SU-DHL-6 (cell line): ENCODE data around the gene MEGF10.

Experiments used
- H2AFZ ChIP-seq: fragments of 200-600 bp; sonication (generic); 2 replicates; pipeline ENCODE4 v1.6.1; 2014; ENCODE audit warnings: low read depth, mild to moderate bottlenecking, moderate library complexity, mixed read lengths, antibody characterized with exemption, low read length; ENCODE audit not compliant: severe bottlenecking
- H3F3A ChIP-seq: fragments of 200-600 bp; shearing (Covaris generic); 2 replicates; pipeline ENCODE4 v1.6.0; 2016; ENCODE audit warnings: antibody characterized with exemption, mild to moderate bottlenecking; ENCODE audit not compliant: insufficient read depth
- H3K27ac ChIP-seq: fragments of 200-600 bp; sonication (generic); 2 replicates; pipeline ENCODE4 v1.5.1; 2016; ENCODE audit warnings: low read depth, mild to moderate bottlenecking, low read length, moderate library complexity, mixed read lengths
- H3K27me3 ChIP-seq: fragments of 200-600 bp; sonication (generic), shearing (Covaris generic); 2 replicates; pipeline ENCODE4 v1.6.0; 2014; ENCODE audit warnings: mild to moderate bottlenecking, low read length
- H3K36me3 ChIP-seq: fragments of 200-600 bp; sonication (generic); 2 replicates; pipeline ENCODE4 v1.6.1; 2014; ENCODE audit warnings: mild to moderate bottlenecking, low read length, mixed read lengths
- H3K4me2 ChIP-seq: fragments of 300-600, 200-600 bp; shearing (Covaris generic), sonication (generic); 2 replicates; pipeline ENCODE4 v1.6.0; 2014; ENCODE audit warnings: low read length, low read depth, mild to moderate bottlenecking; ENCODE audit not compliant: poor library complexity, severe bottlenecking
- H3K4me3 ChIP-seq: fragments of 200-600 bp; sonication (generic); 2 replicates; pipeline ENCODE4 v1.5.1; 2014; ENCODE audit warnings: antibody characterized with exemption, low read length, mild to moderate bottlenecking, mixed read lengths; ENCODE audit not compliant: insufficient read depth, poor library complexity, severe bottlenecking
- H3K79me2 ChIP-seq: fragments of 200-600 bp; sonication (generic); 2 replicates; pipeline ENCODE4 v1.6.1; 2014; ENCODE audit warnings: mild to moderate bottlenecking, low read length, moderate library complexity; ENCODE audit not compliant: insufficient read depth
- H3K9ac ChIP-seq: fragments of 200-600 bp; sonication (generic); 2 replicates; pipeline ENCODE4 v1.7.0; 2014; ENCODE audit warnings: mild to moderate bottlenecking, low read length
- H3K9me2 ChIP-seq: fragments of 200-600 bp; sonication (generic); replicated peaks from 2 replicates; pipeline ENCODE4 v1.6.1; 2014; ENCODE audit warnings: low read length; ENCODE audit not compliant: insufficient read depth
- H3K9me3 ChIP-seq: fragments of 200-600 bp; sonication (generic); 2 replicates; pipeline ENCODE4 v1.6.1; 2014; ENCODE audit warnings: low read length, mixed read lengths; ENCODE audit not compliant: insufficient read depth
- H4K20me1 ChIP-seq: fragments of 200-600 bp; sonication (generic); 2 replicates; pipeline ENCODE4 v1.6.1; 2014; ENCODE audit warnings: low read depth, mild to moderate bottlenecking, antibody characterized with exemption, low read length, moderate library complexity, mixed read lengths
- EZH2phosphoT487 ChIP-seq: fragments of 200-600 bp; sonication (generic), shearing (Covaris generic); conservative IDR thresholded peaks from 2 replicates; pipeline ENCODE4 v1.6.1; 2018; ENCODE audit warnings: mild to moderate bottlenecking, antibody characterized with exemption, low read length, moderate library complexity, mixed read lengths
- TF ChIP-seq, protein P1 (sequence below): fragments of 200-600 bp; sonication (generic); IDR thresholded peaks from one replicate; pipeline ENCODE4 v1.5.1; 2017; ENCODE audit warnings: antibody characterized with exemption, mild to moderate bottlenecking, low read length, moderate library complexity; ENCODE audit not compliant: insufficient read depth, poor library complexity, severe bottlenecking

MEGF10 gene

GRCh38 chr5:127290019-127290945 lies at the start of gene MEGF10:
Gene MEGF10 (plus strand): TSS chr5:127290796. CDS start chr5:127331309, 40,513 bp downstream.
- Histone ChIP-seq H3F3A (no peaks in the 10 kb centered on the region), H3K4me3 (no peak within 1 kb of the TSS), H3K9me2 (no peaks in the 10 kb centered on the region), H3K79me2 (no peaks in the 10 kb centered on the region), H3K9ac (no peak within 1 kb of the TSS), H3K27me3 (no peaks in the 10 kb centered on the region), H3K9me3 (no peaks in the 10 kb centered on the region), H3K27ac (no peak within 1 kb of the TSS), H2AFZ (no peak within 1 kb of the TSS), H4K20me1 (no peaks in the 10 kb centered on the region), H3K4me2 (no peak within 1 kb of the TSS), H3K36me3 (no peaks in the 10 kb centered on the region)
- no peak for TF ChIP-seq EZH2phosphoT487
- TF ChIP-seq, protein P1, sequence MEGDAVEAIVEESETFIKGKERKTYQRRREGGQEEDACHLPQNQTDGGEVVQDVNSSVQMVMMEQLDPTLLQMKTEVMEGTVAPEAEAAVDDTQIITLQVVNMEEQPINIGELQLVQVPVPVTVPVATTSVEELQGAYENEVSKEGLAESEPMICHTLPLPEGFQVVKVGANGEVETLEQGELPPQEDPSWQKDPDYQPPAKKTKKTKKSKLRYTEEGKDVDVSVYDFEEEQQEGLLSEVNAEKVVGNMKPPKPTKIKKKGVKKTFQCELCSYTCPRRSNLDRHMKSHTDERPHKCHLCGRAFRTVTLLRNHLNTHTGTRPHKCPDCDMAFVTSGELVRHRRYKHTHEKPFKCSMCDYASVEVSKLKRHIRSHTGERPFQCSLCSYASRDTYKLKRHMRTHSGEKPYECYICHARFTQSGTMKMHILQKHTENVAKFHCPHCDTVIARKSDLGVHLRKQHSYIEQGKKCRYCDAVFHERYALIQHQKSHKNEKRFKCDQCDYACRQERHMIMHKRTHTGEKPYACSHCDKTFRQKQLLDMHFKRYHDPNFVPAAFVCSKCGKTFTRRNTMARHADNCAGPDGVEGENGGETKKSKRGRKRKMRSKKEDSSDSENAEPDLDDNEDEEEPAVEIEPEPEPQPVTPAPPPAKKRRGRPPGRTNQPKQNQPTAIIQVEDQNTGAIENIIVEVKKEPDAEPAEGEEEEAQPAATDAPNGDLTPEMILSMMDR = peak; percentile 10

GRCh38 chr5:127243011-127243410 lies 47.6 kb upstream of the MEGF10 start:
- H3K9me3 ChIP-seq = no peaks in the 10 kb centered on the region
- no peak overlapping the region for H3K4me3 ChIP-seq
- no peak overlapping the region for H3K4me2 ChIP-seq
- no peaks in the 10 kb centered on the region for H4K20me1 ChIP-seq
- 0 out of 2 replicates have a peak, but pooled peaks cover 7% of the 10 kb centered on the region for H3K27me3 ChIP-seq
- no peak overlapping the region for H2AFZ ChIP-seq
- no peaks in the 10 kb centered on the region for H3K36me3 ChIP-seq
- no peaks in the 10 kb centered on the region for H3K9me2 ChIP-seq
- no peaks in the 10 kb centered on the region for H3K79me2 ChIP-seq
- H3K27ac ChIP-seq = no peak overlapping the region
- H3F3A ChIP-seq = no peaks in the 10 kb centered on the region
- TF ChIP-seq, protein P1 = no peak
- TF ChIP-seq EZH2phosphoT487 = no peak
- H3K9ac ChIP-seq = no peak overlapping the region

DNA sequence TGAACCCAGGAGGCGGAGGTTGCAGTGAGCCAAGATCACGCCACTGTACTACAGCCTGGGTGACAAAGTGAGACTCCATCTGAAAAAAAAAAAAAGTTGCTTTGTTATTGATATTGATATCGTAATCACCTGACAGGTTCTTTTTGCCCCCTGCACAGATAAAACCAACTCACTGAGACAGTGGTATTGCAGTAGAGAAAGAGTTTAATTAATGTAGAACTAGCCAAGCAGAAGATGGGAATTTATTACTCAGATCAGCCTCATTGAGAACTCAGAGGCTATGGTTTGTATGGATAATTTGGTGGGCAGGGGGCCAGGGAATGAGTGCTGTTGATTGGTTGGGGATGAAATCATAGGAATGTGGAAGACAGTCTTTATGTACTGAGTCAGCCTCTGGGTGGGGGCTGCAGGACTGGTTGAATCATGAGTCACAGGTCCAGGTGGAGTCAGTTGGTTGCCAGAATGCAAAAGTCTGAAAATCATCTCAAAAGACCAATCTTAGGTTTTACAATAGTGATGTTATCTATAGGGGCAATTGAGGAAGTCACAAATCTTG lies 35.8 kb upstream of the MEGF10 start:
- H3K9me2 ChIP-seq = no peaks in the 10 kb centered on the region
- H3K4me3 ChIP-seq = no peak overlapping the region
- TF ChIP-seq, protein P1 = no peak
- no peak for TF ChIP-seq EZH2phosphoT487
- H3K79me2 ChIP-seq = no peaks in the 10 kb centered on the region
- H3K27me3 ChIP-seq = no peaks in the 10 kb centered on the region
- H4K20me1 ChIP-seq = no peaks in the 10 kb centered on the region
- H3K36me3 ChIP-seq = no peaks in the 10 kb centered on the region
- H3K4me2 ChIP-seq = no peak overlapping the region
- H3K9ac ChIP-seq = no peak overlapping the region
- no peak overlapping the region for H2AFZ ChIP-seq
- H3K27ac ChIP-seq = no peak overlapping the region
- no peaks in the 10 kb centered on the region for H3K9me3 ChIP-seq
- no peaks in the 10 kb centered on the region for H3F3A ChIP-seq
